Activated T-helper 17 cell treated with anti-CD3 and anti-CD28 coated beads, Interleukin-2, amount 50 U/mL, for 72 hours (primary cell): ENCODE results near the gene HCN3. TPM values are rescaled to one million over a fixed set of nuclear protein-coding genes. Genes with fewer than 3 reads are reported as not detected.
"Not testable (repeated sequence)": the region's sequence is repeated elsewhere in the genome, so short reads cannot be mapped to it uniquely, and the experiment has no call there.

Source experiments
- ATAC-seq: fragments of 150-1000 bp; cut with Tn5 transposase; replicated peaks from 2 replicates; pipeline ENCODE4 v1.10.0; 2021; ENCODE audit warnings: mild to moderate bottlenecking, moderate library complexity
- H3K27ac Mint-ChIP-seq: one replicate; pipeline ENCODE4 v1.8.0; 2022; ENCODE audit warnings: mixed read lengths
- H3K27me3 Mint-ChIP-seq: one replicate; pipeline ENCODE4 v1.8.0; 2022; ENCODE audit warnings: mixed read lengths
- H3K36me3 Mint-ChIP-seq: one replicate; pipeline ENCODE4 v1.8.0; 2022; ENCODE audit warnings: low read depth, mild to moderate bottlenecking, mixed read lengths
- H3K4me1 Mint-ChIP-seq: one replicate; pipeline ENCODE4 v1.8.0; 2022; ENCODE audit warnings: mixed read lengths
- H3K4me3 Mint-ChIP-seq: one replicate; pipeline ENCODE4 v1.8.0; 2022; ENCODE audit warnings: mild to moderate bottlenecking, mixed read lengths
- H3K9me3 Mint-ChIP-seq: one replicate; pipeline ENCODE4 v1.8.0; 2022; ENCODE audit warnings: mixed read lengths
- total RNA-seq, 2 donors: library from RNA; stranded (reverse); gene quantifications; one replicate each; pipeline ENCODE4 v1.2.3, GENCODE V29; 2022

The HCN3 gene
- 1 to 10 TPM; 4.1 to 6.0 TPM for total RNA-seq

DNA sequence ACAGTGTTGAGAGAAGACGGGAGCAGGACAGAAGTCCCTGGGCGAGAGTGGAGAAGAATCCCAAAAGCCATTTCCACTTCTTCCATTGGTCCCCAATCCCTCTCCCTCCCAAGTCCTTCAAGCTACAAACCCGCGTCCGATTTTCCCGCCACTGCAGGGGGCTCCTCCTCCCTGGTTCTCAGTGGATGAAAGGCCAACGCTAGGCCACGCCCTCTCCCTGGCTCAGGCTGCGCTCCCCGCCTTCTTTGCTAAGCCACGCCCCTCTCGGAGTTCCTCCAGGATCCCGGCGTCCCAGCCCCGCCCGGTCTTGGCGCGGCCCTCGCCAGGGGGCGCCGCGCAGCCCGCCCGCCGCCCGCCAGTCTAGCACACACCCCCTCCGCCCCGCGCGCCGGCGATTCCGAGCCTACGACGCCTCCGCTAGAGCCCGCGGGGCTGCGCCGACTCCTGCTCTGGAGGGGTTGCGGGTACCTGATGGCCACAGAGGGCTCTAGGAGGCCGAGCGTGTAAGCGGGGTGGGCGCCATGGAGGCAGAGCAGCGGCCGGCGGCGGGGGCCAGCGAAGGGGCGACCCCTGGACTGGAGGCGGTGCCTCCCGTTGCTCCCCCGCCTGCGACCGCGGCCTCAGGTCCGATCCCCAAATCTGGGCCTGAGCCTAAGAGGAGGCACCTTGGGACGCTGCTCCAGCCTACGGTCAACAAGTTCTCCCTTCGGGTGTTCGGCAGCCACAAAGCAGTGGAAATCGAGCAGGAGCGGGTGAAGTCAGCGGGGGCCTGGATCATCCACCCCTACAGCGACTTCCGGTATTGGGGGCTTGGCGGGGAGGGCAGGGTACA is at the start of gene HCN3:
HCN3 (plus strand) TSS at position 394 of the 832 bp plus-strand sequence; CDS start at position 522, 128 bp downstream.
- H3K27ac Mint-ChIP-seq, result no peak within 1 kb of the TSS
- H3K4me3 Mint-ChIP-seq, result peak within 1 kb of the TSS; percentile 75
- H3K9me3 Mint-ChIP-seq, result no peaks in the 10 kb centered on the region
- H3K27me3 Mint-ChIP-seq, result no peaks in the 10 kb centered on the region
- H3K4me1 Mint-ChIP-seq, result peaks cover 25% of the 10 kb centered on the region
- ATAC-seq, result peak; percentile 76
- H3K36me3 Mint-ChIP-seq, result peaks cover 14% of the 10 kb centered on the region

DNA sequence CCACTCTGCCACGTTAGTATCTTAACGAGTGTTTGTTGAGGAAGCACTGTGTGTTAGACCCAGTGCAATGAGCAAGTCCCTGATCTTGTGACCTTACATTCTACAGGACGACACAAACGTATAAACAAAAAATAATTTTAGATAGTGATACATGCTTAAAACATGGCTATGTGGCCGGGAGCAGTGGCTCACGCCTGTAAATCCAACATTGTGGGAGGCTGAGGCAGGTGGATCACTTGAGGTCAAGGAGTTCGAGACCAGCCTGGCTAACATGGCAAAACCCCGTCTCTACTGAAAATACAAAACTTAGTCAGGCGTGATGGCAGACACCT is 49.2 kb upstream of the HCN3 start:
- Mint-ChIP-seq H3K9me3 (no peaks in the 10 kb centered on the region), H3K4me1 (peaks cover 6% of the 10 kb centered on the region), H3K27ac (peak overlapping the region; percentile 90), H3K36me3 (peaks cover 33% of the 10 kb centered on the region), H3K4me3 (peak overlapping the region; percentile 99), H3K27me3 (no peaks in the 10 kb centered on the region)
- no peak for ATAC-seq

- Mint-ChIP-seq H3K27ac (peak overlapping the region; percentile 18), H3K4me1 (peaks cover 11% of the 10 kb centered on the region), H3K36me3 (peaks cover 22% of the 10 kb centered on the region)
- not testable (repeated sequence) for H3K9me3 Mint-ChIP-seq, ATAC-seq, H3K4me3 Mint-ChIP-seq, H3K27me3 Mint-ChIP-seq
These were observed 46.0 kb upstream of the HCN3 start for GRCh38 chr1:155231302-155231701.

DNA sequence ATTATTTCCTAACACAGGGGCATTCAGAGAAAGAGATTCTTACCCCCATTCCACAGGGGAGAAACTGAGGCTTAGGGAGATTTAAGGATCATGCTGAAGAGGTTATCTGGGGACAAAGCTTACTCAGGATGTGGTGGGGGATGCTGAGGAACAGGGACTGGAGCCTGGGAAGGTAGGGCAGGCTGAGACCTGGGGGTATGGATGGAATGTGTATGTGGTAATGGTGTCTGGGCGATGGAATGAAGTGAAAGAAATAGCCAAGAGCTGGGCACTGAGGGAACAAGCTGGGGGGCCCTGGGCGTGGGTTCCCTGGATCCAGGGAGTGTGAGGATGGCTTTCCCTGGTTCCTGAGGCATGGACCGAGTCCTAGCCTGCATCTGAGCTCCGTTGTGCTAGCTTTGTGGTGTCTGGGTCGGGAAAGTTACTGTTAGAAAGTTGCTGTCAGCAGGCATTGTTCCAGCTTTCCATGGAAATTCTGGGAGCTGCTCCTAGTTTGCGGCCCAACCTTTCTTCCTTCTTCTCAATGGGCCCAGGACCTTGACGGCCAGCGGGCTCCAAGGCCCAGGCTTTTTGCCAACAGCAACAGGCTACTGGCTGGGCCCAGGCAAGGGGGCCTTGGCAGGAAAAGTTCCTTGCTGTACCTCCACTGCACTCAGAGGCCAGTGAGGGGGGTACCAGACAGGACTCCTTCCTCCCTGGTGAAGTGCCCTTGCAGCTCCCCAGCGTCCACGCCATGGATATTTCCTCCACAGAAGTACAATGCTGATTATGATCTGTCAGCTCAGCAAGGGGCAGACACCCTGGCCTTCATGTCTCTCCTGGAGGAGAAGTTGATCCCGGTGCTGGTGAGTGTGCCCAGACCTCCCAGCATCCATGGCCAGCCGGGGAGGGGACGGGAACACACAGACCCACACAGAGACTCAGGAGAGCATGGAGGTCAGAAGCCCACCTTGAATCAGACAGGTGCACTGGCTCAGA is 45.0 kb upstream of the HCN3 start:
- ATAC-seq, H3K9me3 Mint-ChIP-seq, H3K4me3 Mint-ChIP-seq, H3K27me3 Mint-ChIP-seq, H3K4me1 Mint-ChIP-seq: not testable (repeated sequence)
- Mint-ChIP-seq H3K36me3 (peaks cover 22% of the 10 kb centered on the region), H3K27ac (peak overlapping the region; percentile 9)

DNA sequence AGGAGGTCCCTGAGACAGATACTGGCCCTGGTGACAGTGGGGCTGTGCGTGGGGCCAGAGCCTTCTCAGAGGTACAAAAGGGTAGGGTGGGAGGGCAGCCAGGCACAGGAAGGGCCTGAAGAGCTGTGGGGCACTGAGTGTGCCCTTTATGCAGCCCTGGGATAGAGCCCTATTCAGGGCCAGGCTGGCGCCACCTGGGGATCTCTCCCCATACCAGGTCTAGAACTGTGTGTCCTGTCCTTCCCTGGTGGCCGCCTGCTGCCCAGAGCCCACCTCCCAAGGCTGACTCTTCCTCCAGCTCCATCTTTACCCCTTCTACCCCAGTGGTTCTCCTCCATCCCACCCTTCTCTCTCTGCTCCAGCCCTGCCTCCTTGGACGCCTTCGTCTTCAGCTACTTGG is 43.8 kb upstream of the HCN3 start:
- H3K27me3 Mint-ChIP-seq, H3K4me3 Mint-ChIP-seq: not testable (repeated sequence)
- H3K36me3 Mint-ChIP-seq, result peaks cover 32% of the 10 kb centered on the region

DNA sequence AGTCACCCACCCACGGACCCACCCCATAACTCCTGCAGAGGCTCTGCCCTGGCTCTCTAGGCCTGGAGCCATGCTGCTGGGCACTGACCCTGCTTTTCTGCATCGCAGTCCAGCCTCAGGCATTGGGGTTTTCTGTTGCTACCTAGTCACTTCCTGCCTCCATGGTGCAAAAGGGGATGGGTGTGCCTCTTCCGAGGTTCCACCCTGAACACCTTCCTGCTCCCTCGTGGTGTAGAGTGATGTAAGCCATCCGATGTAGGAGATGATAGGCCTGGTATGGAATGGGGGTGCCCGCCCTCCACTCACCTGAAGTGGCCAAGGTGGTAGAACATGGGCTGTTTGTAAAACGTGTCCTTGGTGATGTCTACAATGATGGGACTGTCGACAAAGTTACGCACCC is 41.9 kb upstream of the HCN3 start:
- not testable (repeated sequence) for H3K27me3 Mint-ChIP-seq, H3K4me1 Mint-ChIP-seq, H3K9me3 Mint-ChIP-seq
- Mint-ChIP-seq H3K4me3 (peak overlapping the region; percentile 27), H3K36me3 (peaks cover 44% of the 10 kb centered on the region), H3K27ac (peak overlapping the region; percentile 58)
- ATAC-seq, result peak; percentile 48

More for the DNA sequence above, 43.8 kb upstream of the HCN3 start:
- not testable (repeated sequence) for H3K27ac Mint-ChIP-seq, ATAC-seq, H3K4me1 Mint-ChIP-seq, H3K9me3 Mint-ChIP-seq

GRCh38 chr1:155236451-155236850 is 40.8 kb upstream of the HCN3 start:
- ATAC-seq, result no peak
- H3K27me3 Mint-ChIP-seq, result no peaks in the 10 kb centered on the region
- peak overlapping the region; percentile 58 for H3K27ac Mint-ChIP-seq
- peaks cover 13% of the 10 kb centered on the region for H3K4me1 Mint-ChIP-seq
- no peak overlapping the region for H3K4me3 Mint-ChIP-seq
- no peaks in the 10 kb centered on the region for H3K9me3 Mint-ChIP-seq
- peaks cover 44% of the 10 kb centered on the region for H3K36me3 Mint-ChIP-seq

DNA sequence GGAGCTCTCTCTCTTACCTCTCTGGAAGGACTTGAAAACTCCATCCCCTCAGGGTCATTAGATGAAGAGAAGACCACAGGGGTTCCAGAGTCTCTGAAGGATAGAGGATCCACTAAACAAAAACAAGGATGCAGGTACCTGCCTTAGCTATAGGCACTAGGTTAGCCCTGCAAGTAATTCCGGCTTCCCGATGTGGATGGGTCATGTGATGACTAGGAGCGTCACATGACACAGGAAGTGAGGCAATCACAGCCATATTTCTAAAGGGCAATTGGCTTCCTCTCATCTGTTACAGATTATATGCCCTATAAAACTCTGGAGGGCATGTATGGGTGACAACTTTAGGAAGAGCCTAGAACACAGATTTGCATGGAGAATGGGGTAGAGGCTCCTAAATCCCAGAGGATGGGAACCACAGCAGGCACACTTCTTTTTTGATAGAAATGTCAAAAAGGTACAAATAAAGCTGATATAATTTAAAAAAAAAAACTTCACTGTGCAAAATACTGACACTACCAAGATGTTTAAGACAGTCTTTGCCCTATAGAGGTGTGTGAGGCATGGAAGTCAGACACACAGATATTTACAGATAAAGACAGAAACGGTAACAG is 36.1 kb upstream of the HCN3 start:
- peaks cover 52% of the 10 kb centered on the region for H3K36me3 Mint-ChIP-seq
- peak overlapping the region; percentile 75 for H3K4me3 Mint-ChIP-seq
- ATAC-seq, result peak; percentile 55
- H3K27ac Mint-ChIP-seq, result peak overlapping the region; percentile 94
- peaks cover 22% of the 10 kb centered on the region for H3K4me1 Mint-ChIP-seq
- no peaks in the 10 kb centered on the region for H3K9me3 Mint-ChIP-seq
- no peaks in the 10 kb centered on the region for H3K27me3 Mint-ChIP-seq

DNA sequence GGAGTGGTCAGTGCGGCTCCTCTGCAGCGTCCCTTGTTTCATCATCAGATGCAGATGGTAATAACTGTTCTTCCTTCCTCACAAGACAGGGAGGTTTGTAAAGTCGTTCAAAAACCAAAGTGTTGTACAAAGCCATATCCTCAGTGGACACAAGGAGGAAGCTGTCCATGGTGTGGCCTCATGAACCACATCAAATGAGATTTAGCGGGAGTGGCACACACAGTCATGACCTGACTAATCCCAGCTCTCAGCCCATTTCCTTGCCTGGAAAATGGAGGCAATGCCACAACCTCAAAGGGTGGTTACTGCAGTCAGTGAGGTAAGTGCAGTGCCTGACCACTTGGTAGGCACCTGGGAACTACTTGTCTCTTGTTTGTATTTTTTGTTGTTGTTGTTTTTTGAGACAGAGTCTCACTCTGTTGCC is 35.4 kb upstream of the HCN3 start:
- H3K4me3 Mint-ChIP-seq, result peak overlapping the region; percentile 75
- peaks cover 22% of the 10 kb centered on the region for H3K4me1 Mint-ChIP-seq
- ATAC-seq, result peak; percentile 10
- no peaks in the 10 kb centered on the region for H3K9me3 Mint-ChIP-seq
- no peaks in the 10 kb centered on the region for H3K27me3 Mint-ChIP-seq
- peaks cover 49% of the 10 kb centered on the region for H3K36me3 Mint-ChIP-seq
- H3K27ac Mint-ChIP-seq, result peak overlapping the region; percentile 94

- peaks cover 22% of the 10 kb centered on the region for H3K4me1 Mint-ChIP-seq
- no peaks in the 10 kb centered on the region for H3K9me3 Mint-ChIP-seq
These were observed 34.4 kb upstream of the HCN3 start for GRCh38 chr1:155242805-155243358.

DNA sequence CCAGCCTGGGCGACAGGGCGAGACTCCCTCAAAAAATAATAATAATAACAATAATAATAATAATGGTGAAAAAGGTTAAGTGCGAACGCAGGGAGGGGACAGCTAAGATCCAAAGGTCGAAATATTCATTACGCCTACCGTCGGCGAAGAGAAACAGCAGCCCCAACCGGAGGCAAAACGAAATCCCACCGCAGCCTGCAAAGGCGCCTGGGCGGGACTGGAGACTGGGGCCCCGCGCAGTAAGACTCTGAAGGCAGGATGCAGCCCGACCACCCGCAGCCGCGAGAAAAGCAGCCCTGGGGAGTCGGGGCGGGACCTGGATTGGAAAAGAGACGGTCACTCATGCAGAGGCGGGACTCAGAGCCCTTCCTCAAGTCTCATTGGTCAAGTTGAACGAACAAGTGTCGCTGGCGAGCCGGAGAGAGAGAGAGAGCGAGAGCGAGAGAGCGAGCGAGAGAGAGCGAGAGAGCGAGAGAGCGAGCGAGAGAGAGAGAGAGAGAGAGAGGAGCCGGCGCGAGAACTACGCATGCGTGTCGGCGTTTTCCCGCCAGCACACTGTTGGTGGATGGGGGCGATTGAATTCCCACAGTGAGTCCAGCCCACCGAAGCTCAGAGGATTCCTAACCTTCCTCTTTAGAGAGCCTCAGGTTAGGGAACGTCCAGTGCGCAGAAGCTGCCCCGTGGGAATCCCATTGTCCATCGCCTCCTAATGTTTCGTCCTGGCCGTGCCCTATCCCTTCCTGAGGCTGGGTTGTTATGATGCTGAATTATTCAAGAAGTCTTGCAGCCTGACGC is 32.7 kb upstream of the HCN3 start:
- peak overlapping the region; percentile 94 for H3K27ac Mint-ChIP-seq
- H3K36me3 Mint-ChIP-seq, result peaks cover 22% of the 10 kb centered on the region
- H3K4me3 Mint-ChIP-seq, result peak overlapping the region; percentile 75
- no peaks in the 10 kb centered on the region for H3K9me3 Mint-ChIP-seq
- H3K27me3 Mint-ChIP-seq, result no peaks in the 10 kb centered on the region
- peak; percentile 91 for ATAC-seq
- H3K4me1 Mint-ChIP-seq, result peaks cover 22% of the 10 kb centered on the region

More at GRCh38 chr1:155242805-155243358, 34.4 kb upstream of the HCN3 start:
- no peak for ATAC-seq
- Mint-ChIP-seq H3K27me3 (no peaks in the 10 kb centered on the region), H3K27ac (peak overlapping the region; percentile 94), H3K4me3 (peak overlapping the region; percentile 75), H3K36me3 (peaks cover 39% of the 10 kb centered on the region)

GRCh38 chr1:155245163-155245524 is 32.1 kb upstream of the HCN3 start:
- Mint-ChIP-seq H3K27me3 (no peaks in the 10 kb centered on the region), H3K36me3 (peaks cover 20% of the 10 kb centered on the region), H3K4me3 (peak overlapping the region; percentile 75), H3K9me3 (no peaks in the 10 kb centered on the region), H3K4me1 (peaks cover 22% of the 10 kb centered on the region), H3K27ac (peak overlapping the region; percentile 94)
- no peak for ATAC-seq

DNA sequence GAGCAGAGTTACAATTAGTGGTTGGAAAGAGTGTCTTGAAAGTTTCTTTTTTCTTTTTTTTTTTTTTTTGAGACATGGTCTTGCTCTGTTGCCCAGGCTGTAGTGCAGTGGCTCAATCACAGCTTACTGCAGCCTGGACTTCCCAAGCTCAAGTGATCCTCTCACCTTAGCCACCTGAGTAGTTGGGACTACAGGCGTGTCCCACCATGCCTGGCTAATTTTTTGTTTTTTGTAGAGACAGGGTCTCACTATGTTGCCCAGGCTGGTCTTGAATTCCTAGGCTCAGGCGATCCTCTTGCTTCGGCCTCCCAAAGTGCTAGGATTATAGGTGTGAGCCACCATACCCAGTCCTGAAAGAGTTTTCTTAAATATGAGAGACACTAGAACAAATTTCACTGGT is 30.5 kb upstream of the HCN3 start:
- H3K4me3 Mint-ChIP-seq, H3K27ac Mint-ChIP-seq, ATAC-seq, H3K27me3 Mint-ChIP-seq, H3K9me3 Mint-ChIP-seq: not testable (repeated sequence)
- Mint-ChIP-seq H3K36me3 (peaks cover 20% of the 10 kb centered on the region), H3K4me1 (peaks cover 17% of the 10 kb centered on the region)
